Endothelial cell of umbilical vein (primary cell): ENCODE results near the gene C1orf35. TPM values are rescaled to one million over a fixed set of nuclear protein-coding genes. Genes with fewer than 3 reads are reported as not detected.

Source experiments
- BruUV-seq: library from RNA; stranded (reverse); fragments of 400-500 nt; replicated peaks from 2 replicates; lab custom pipeline; 2021; lab: Mats Ljungman, UMichigan
- CTCF ChIA-PET: fragments of 300-600, 350-600 bp; sonication (Branson Sonifier 250); formaldehyde crosslinking; loops from one replicate; lab custom pipeline; 2021; ENCODE audit warnings: antibody characterized with exemption, inconsistent platforms; lab: Charles Lee
- POLR2A ChIA-PET: fragments of 300-600, 350-600 bp; sonication (Branson Sonifier 250); formaldehyde crosslinking; loops from one replicate; lab custom pipeline; 2021; ENCODE audit warnings: antibody characterized with exemption, inconsistent platforms; lab: Charles Lee
- DNase-seq: peaks from one replicate; pipeline ENCODE4 v3.0.0-alpha.2; 2011; ENCODE audit warnings: low read depth, low spot score
- FAIRE-seq: peaks from 2 replicates; lab custom pipeline; 2011; peaks lifted over from hg19 to GRCh38; lab: Jason Lieb, UNC
- H2AFZ ChIP-seq: 2 replicates; pipeline ENCODE4 v1.6.0; 2012; ENCODE audit warnings: low read depth, low read length, control low read depth, inconsistent platforms
- H3K27ac ChIP-seq: 2 replicates; pipeline ENCODE4 v1.5.1; 2011; ENCODE audit warnings: low read depth, mild to moderate bottlenecking, control low read depth, low read length, moderate library complexity; ENCODE audit not compliant: insufficient read depth
- H3K27me3 ChIP-seq, 2 experiments: 2 replicates each; pipeline versions ENCODE4 v1.6.0 to v1.6.1; 2011; ENCODE audit warnings: low read length in 2 of 2, mixed read lengths in 1 of 2; ENCODE audit not compliant: control insufficient read depth in 2 of 2, insufficient read depth in 2 of 2
- H3K36me3 ChIP-seq, 2 experiments: 2 replicates in 1 of 2; 3 replicates in 1 of 2; pipeline ENCODE4 v1.5.1; 2011; ENCODE audit warnings: low read length in 2 of 2, mild to moderate bottlenecking in 1 of 2, moderate library complexity in 1 of 2; ENCODE audit not compliant: control insufficient read depth in 2 of 2, insufficient read depth in 2 of 2; ENCODE audit errors: extremely low read depth in 1 of 2
- H3K4me1 ChIP-seq: 3 replicates; pipeline ENCODE4 v1.5.1; 2011; ENCODE audit warnings: mild to moderate bottlenecking, low read length; ENCODE audit not compliant: control insufficient read depth, insufficient read depth; ENCODE audit errors: extremely low read depth
- H3K4me2 ChIP-seq: 2 replicates; pipeline ENCODE4 v1.6.1; 2011; ENCODE audit warnings: low read length, control low read depth, mixed read lengths; ENCODE audit not compliant: insufficient read depth
- H3K4me3 ChIP-seq, 3 experiments: fragments of 200-600 bp in 1 of 3; sonication (generic), shearing (Covaris generic) in 1 of 3; replicated peaks in 1 of 3; 2 replicates each; pipeline ENCODE4 v1.5.1; 2011 to 2016; ENCODE audit warnings: control low read depth in 3 of 3, low read length in 3 of 3, mild to moderate bottlenecking in 2 of 3, inconsistent platforms in 1 of 3, low read depth in 1 of 3, moderate library complexity in 1 of 3; ENCODE audit not compliant: insufficient read depth in 1 of 3
- H3K79me2 ChIP-seq: 2 replicates; pipeline ENCODE4 v1.6.0; 2012; ENCODE audit warnings: low read length, inconsistent platforms; ENCODE audit not compliant: control insufficient read depth, insufficient read depth
- H3K9ac ChIP-seq: replicated peaks from 2 replicates; pipeline ENCODE3; 2011; ENCODE audit warnings: low read length, control low read depth; ENCODE audit not compliant: insufficient read depth; ENCODE audit errors: extremely low read depth
- H3K9me1 ChIP-seq: replicated peaks from 3 replicates; pipeline ENCODE4 v1.6.0; 2011; ENCODE audit warnings: mild to moderate bottlenecking, low read length; ENCODE audit not compliant: control insufficient read depth, insufficient read depth; ENCODE audit errors: extremely low read depth
- H3K9me3 ChIP-seq: replicated peaks from 2 replicates; pipeline ENCODE4 v1.5.1; 2012; ENCODE audit warnings: low read length, inconsistent platforms; ENCODE audit not compliant: control insufficient read depth, insufficient read depth
- H4K20me1 ChIP-seq: replicated peaks from 2 replicates; pipeline ENCODE3; 2011; ENCODE audit warnings: mild to moderate bottlenecking, low read length; ENCODE audit not compliant: control insufficient read depth, insufficient read depth; ENCODE audit errors: extremely low read depth
- CTCF ChIP-seq, 2 donors: IDR thresholded peaks; 1 replicate in 1 of 2; 2 replicates in 1 of 2; pipeline ENCODE4 v1.5.1; 2011; ENCODE audit warnings: low read length in 2 of 2, mild to moderate bottlenecking in 2 of 2, moderate library complexity in 2 of 2, control low read depth in 1 of 2, inconsistent platforms in 1 of 2, low read depth in 1 of 2; ENCODE audit not compliant: insufficient read depth in 1 of 2; ENCODE audit errors: extremely low read depth in 1 of 2
- FOS ChIP-seq: IDR thresholded peaks from 2 replicates; pipeline ENCODE4 v1.6.1; 2011; ENCODE audit warnings: mild to moderate bottlenecking, low read length, moderate library complexity, borderline replicate concordance; ENCODE audit not compliant: insufficient read depth
- MAX ChIP-seq: IDR thresholded peaks from 2 replicates; pipeline ENCODE4 v1.6.1; 2011; ENCODE audit not compliant: insufficient read depth, insufficient read length
- POLR2A ChIP-seq: IDR thresholded peaks from 2 replicates; pipeline ENCODE4 v1.6.1; 2012; ENCODE audit warnings: low read depth, mild to moderate bottlenecking, control low read depth, low read length
- dilution Hi-C: fragments of 300-500 bp; cut with MboI; formaldehyde crosslinking; loops from one replicate; pipeline ENCODE4 v1.15.0; 2019; ENCODE audit warnings: low sequenced_read_pairs; ENCODE audit not compliant: extremely low pct_ligation_motif_present
- intact Hi-C: fragments of 100-400 bp; cut with micrococcal nuclease; formaldehyde crosslinking; loops from one replicate; pipeline ENCODE4 v1.10.0; 2022
- polyA plus RNA-seq, 4 experiments: library from polyadenylated mRNA; depleted of rRNA in 3 of 4; stranded (reverse) in 3 of 4; unstranded in 1 of 4; fragments of >200 nt; gene quantifications; 2 replicates each; pipeline versions ENCODE4 v1.2.1 to v1.2.3, GENCODE V29; 2011 to 2012; ENCODE audit warnings: missing spikeins in 1 of 4
- total RNA-seq: library from RNA; stranded (reverse); gene quantifications from 2 replicates; pipeline ENCODE4 v1.2.3, GENCODE V29; 2021

C1orf35 gene
- total and polyA plus RNA-seq, 2 donors (not counting 3 experiments of a cell fraction or from before 2014, with no cell fraction given), result 19.9 to 21.7 TPM

GRCh38 chr1:228146417-228147150, 43.5 kb upstream of the C1orf35 start:
- no TSS peak for BruUV-seq
- no peak overlapping the region for H2AFZ ChIP-seq
- H4K20me1 ChIP-seq, result no peaks in the 10 kb centered on the region
- FAIRE-seq, result no peak
- H3K4me1 ChIP-seq, result peaks cover 27% of the 10 kb centered on the region
- no peak overlapping the region for H3K4me2 ChIP-seq
- no peaks in the 10 kb centered on the region for H3K9me3 ChIP-seq
- H3K27me3 ChIP-seq, result no peaks in the 10 kb centered on the region
- no peak for DNase-seq
- intact Hi-C loops, result no loop called here
- dilution Hi-C loops, result no loop called here
- H3K27ac ChIP-seq, result no peak overlapping the region
- POLR2A ChIA-PET, result no interaction called here
- H3K9ac ChIP-seq, result no peak overlapping the region
- no peaks in the 10 kb centered on the region for H3K9me1 ChIP-seq
- CTCF ChIA-PET, result no interaction called here
- H3K79me2 ChIP-seq, result peaks cover 56% of the 10 kb centered on the region
- peaks cover 0 to 16% of the 10 kb centered on the region in 2 experiments for H3K36me3 ChIP-seq
- H3K4me3 ChIP-seq, result no peak overlapping the region
- TF ChIP-seq CTCF (IDR thresholded peaks at IDR 0.05; ENCODE audit: extremely low read depth in 1 of 2, insufficient read depth in 1 of 2, low read depth in 1 of 2, low read length in 2 of 2) (no peak), MAX (no peak), POLR2A (no peak), FOS (no peak)
